ENCODE measurements around the gene UIMC1.

The UIMC1 gene

DNA sequence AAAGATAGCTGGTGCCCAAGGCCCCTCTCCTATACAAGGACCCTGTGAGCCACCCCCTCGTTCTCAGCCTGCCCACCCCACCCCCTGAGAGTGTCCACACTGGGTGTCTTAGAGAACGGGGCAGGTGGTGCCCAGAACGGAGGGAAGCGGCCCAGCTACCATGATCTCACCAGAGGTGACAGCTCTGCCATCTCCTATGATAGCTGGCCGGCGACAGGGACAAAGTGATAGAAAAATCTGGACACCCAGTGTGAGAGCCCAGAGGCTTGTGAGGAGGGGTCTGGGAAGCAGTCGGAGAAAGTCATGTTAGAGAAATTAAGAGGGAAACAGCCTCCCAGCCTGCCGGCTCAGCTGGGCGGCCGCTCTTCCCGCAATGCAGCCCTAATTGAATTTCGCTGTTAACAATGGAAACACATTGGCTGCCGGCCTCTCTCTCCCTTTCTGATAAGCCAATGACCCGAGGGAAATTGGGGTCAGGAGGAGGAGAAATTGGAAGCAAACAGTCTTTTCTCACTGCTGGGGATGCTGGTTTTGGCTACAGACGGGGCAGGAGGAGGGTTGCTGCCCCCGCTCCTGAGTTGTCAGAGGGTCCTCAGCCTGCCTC is 139.8 kb downstream of the UIMC1 start:
- no peak for DNase-seq

DNA sequence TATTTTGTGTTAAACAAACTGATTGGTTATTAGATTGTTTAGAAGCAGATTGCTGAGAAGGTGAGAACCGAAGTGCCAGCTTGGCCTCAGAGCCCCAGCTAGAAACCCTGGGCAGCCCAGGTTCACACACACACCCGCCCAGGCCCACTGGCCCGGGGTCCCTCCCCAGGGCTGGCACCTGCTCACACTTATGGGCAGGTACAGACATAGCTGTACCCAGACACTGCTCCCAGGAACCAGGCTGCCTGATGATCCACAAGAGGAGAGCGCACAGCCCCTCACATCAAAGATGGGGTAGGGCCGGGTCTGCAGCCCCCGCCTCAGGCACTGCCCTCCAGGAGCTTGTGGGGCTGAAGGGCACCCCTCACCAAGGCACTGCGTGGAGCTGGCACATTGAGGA is 140.6 kb downstream of the UIMC1 start:
- no peak for DNase-seq

DNA sequence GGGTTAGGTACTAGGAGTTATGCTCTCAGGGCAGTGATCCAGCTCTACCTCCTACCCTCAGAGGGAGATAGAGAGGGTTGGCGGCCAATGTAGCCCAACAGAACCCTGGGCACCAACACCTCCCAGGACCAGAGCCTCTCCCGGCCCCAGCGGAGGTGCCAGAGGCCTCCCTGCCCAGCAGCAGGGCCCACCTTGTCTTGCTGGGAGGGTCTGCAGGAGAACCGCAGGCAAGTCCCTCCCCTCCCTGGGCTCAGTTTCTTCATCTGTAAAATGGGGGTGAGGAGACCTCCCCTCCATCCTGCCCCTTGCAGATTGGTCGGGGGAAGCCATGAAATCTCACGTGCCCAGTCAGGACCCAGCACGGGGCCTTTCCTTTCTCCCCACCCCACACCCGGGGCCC is 141.8 kb downstream of the UIMC1 start:
- no peak for DNase-seq

DNA sequence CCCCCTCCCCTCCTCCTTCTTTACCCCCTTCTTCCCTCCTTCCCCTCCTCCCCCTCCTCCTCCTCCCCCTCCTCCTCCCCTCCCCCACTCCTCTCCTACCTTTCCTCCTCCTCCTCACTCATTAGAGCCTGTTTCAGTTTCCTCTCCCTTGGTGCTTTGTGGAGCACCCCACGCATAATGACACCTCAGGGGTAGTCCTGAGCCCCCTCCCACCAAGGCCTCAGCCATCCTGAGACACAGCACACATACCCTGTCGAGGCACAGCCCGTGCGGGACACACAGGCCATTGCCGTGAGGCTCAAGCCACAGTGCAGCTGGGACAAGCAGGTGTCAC is 142.8 kb downstream of the UIMC1 start:
- DNase-seq: no peak

DNA sequence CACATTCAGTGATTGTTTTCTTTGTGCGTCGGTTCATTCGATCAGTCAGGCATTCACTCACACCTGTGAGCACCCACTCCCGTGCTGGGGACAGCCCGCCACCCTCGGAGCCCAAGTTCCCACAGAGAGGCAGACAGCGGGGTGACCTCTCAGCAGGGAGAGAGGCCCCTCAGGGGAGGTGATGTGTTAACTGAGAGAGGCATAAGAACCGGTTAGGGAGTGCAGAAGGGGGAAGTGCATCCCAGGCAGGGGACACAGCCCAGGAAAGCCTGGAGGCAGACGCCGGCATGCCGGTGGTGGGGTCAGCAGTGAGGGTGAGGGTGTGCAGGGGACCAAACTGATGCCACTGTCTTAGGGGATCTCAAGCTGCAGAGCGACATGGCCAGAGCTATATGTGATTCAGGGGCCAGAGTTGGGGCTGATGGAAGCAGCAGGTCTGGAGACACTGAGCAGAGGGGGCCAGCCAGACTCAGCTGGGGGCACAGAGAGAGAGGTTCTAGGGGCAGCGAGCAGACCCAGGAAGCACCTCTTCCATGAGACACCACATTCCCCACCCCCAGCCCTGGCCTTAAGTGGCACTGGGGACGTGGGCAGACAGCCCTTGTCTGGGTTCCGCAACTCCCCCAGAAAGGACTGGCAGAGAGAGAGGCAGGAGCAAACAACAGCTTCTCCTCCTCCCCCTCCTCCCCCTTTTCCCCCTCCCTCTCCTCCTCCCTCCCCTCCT is 143.4 kb downstream of the UIMC1 start:
- DNase-seq: no peak

DNA sequence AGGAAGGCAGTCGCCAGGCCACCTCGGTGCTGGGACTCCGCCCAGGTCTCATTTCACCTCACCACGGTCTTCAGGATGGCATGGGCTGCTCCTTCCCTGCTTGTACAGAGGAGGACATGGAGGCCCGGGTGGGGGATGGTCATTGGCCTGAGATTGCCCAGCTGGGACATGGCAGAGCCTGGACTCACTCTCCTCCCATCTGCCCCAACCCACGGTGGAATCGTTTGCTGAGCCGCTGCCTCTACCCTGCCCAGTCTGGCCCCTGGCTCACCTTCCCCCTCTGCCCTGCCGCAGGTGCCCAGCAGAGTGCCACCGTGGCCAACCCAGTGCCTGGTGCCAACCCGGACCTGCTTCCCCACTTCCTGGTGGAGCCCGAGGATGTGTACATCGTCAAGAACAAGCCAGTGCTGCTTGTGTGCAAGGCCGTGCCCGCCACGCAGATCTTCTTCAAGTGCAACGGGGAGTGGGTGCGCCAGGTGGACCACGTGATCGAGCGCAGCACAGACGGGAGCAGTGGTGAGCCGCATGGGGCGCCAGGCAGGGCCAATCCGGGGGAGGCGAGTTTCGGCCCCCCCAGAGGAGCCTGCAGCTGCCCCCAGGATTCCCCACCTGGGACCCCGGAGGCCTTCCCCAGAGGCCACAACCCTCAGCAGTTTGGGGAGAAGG is 144.1 kb downstream of the UIMC1 start:
- no peak for DNase-seq

DNA sequence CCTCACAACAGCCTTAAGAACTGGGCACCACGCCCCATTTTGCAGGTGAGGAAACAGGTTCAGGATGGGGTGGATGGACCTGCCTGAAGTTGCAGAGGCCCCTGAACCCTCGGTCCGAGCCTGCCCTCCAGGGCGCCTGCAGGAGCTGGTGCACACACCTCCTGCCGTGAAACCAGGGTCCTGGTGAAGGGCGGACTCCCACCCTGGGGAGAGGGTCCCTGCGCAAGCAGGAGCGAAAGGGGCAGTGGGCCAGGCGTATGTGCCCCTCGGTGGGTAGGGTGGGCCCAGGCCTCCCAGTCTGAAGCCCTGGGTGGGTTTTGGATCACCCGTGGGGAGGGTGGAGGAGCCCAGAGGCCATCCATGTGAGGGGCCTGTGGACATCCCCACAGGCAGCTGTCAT is 145.3 kb downstream of the UIMC1 start:
- no peak for DNase-seq

DNA sequence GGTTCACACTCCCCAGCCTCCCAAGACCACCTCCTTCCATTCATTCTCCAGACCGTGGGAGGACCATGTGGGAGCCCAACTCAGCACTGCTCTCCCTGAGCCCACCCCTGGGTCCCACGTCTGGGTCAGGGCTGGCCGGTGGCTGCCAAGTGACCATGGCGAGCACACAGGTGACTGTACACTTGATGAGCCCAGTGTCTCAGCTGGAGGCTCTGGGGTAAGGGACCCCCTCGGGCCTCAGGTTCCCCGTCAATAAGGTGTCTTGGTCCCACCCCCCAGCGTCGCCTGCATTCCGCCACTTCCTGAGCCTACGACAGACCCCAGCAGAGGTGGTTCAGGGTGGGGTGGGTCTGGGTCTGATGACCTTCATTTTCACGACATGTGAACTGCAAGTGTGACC is 146.2 kb downstream of the UIMC1 start:
- no peak for DNase-seq

DNA sequence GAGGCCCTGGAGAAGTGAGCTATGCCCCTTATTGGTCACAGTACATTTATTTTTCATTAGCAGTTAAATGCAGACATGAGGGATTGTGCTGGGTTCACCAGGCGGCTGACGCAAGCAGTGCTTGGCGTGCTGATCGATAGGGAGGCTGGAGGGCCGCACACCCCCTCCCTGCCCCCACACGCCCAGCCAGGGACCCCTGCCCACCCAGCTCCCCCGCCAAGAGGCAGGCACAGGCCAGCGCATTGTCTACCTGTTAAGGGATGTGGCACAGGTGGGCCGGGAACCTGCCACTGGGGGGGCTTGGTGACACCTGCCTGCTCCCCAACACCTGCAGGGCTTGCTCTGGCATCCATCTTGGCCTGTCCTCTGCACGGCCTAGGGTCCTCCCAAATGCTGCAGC is 146.7 kb downstream of the UIMC1 start:
- DNase-seq: no peak

DNA sequence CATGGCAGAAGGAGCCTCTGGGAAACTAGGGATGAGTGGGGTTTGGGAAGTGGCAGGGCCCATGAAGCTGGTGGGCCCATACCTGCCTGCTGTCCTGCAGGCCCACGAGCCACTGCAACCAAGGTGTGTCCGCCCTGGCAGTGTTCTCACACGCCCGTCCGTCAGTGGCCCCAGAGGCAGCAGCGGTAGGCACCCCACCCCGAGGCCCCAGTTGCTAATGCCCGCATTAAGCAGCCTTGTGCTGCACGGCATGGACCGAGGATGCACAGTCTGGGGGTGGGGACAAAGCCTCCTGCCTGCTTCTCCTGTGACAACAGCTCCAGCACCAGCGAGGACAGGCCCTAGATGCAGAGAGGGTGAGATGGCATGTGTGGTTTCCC is 148.7 kb downstream of the UIMC1 start:
- no peak for DNase-seq

DNA sequence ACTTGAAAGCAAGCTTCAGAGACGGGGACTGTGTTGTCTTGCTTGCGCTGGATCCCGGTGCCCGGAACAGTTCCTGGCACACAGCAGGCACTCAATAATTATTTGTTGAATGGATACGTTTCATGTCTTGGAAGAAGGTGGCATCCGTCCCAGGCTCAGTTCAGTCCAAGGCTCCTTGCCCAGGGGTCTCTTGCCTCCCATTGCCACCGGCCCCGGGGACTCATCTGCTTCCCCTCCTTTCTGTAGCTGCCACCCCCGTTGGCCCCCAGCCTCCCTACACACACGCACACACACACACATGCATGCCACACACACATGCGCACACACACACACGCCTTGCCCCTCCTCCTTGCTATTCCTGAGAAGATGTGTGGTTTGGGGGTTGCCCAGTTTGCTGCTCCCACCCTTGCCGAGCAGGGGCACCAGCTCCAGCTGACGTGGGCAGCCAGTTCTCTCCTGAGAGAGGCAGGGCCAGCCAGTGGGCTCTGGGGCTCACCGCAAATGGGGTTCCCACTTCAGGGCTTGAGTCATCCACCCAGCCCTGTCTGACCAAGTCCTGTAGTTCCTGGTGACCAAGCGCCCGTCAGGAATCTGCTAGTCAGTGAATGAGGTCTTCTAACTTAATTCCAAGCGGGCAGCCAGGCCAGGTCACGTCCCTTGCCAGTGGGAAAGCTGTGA is 149.2 kb downstream of the UIMC1 start:
- DNase-seq: no peak

DNA sequence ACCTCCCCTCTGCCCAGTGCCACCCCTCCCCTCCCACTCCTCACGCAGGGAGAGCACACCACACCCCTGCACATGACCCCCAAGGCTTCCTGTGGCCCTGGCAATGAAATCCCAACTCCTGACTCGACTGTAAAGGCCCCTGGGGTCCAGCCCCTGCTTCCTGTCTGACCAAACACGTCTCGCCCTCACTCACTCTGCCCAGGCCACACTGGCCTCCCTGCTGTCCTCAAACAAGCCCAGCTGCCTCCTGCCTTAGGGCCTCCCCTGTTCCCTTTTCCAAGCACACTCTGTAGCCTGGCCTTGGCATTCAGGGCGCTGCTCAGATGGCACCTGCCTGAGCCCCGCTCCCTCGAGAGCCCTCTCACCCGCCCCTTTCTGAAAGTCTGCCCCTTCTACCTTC is 149.8 kb downstream of the UIMC1 start:
- DNase-seq: no peak

DNA sequence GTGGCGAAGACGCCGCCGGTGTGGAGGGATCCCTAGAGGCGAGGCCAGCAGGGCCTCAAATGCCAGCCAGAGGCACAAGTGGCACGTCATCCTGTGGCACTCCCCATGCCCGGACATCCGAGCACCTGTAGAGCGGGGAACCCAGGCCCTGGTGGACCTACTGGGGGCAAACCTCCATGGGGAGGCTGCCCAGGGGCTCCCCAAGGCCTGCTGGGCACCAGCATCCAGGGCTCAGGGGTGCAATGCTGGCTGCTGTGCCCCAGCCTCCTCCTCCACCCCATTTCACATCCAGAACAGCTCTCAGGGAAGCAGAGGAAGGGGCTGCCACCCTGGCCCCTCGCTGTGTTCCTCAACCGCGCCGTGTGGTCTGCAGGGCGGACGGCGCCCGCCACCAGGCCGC is 151.0 kb downstream of the UIMC1 start:
- DNase-seq: no peak
